ENCODE data around the gene TMED1.

TMED1 gene

GRCh38 chr19:10811391-10812111 lies 24.5 kb downstream of the TMED1 start:
- no peak overlapping the region for H3K9ac ChIP-seq (ENCODE audit: low read depth in 1 of 2, low read length in 2 of 2)
- H3K9me3 ChIP-seq (ENCODE audit: control insufficient read depth in 2 of 2, low read length in 2 of 2): no peaks in the 10 kb centered on the region
- no peaks in the 10 kb centered on the region for H3K27me3 ChIP-seq (ENCODE audit: control insufficient read depth in 2 of 2, insufficient read depth in 2 of 2, low read length in 2 of 2)
- H3K27ac ChIP-seq (ENCODE audit: low read depth in 2 of 2, low read length in 2 of 2): no peak overlapping the region
- no peak overlapping the region for H3K4me3 ChIP-seq (ENCODE audit: low read length in 2 of 2)
- peaks cover 3 to 5% of the 10 kb centered on the region in 2 donors for H3K4me1 ChIP-seq (ENCODE audit: control insufficient read depth in 2 of 2, insufficient read depth in 2 of 2, low read length in 2 of 2)
- peaks cover 65 to 74% of the 10 kb centered on the region in 2 donors for H3K36me3 ChIP-seq (ENCODE audit: control insufficient read depth in 2 of 2, insufficient read depth in 2 of 2, low read length in 2 of 2)

- Histone ChIP-seq H3K4me1 (ENCODE audit: control insufficient read depth in 2 of 2, insufficient read depth in 2 of 2, low read length in 2 of 2) (peaks cover 0 to 5% of the 10 kb centered on the region in 2 donors), H3K27me3 (ENCODE audit: control insufficient read depth in 2 of 2, insufficient read depth in 2 of 2, low read length in 2 of 2) (no peaks in the 10 kb centered on the region), H3K36me3 (ENCODE audit: control insufficient read depth in 2 of 2, insufficient read depth in 2 of 2, low read length in 2 of 2) (peaks cover 62 to 72% of the 10 kb centered on the region in 2 donors), H3K9ac (ENCODE audit: low read depth in 1 of 2, low read length in 2 of 2) (no peak overlapping the region), H3K9me3 (ENCODE audit: control insufficient read depth in 2 of 2, low read length in 2 of 2) (no peaks in the 10 kb centered on the region), H3K27ac (ENCODE audit: low read depth in 2 of 2, low read length in 2 of 2) (peak overlapping the region in 1 of 2 donors; percentile 23), H3K4me3 (ENCODE audit: low read length in 2 of 2) (no peak overlapping the region)
These were observed 26.2 kb downstream of the TMED1 start for GRCh38 chr19:10809651-10810285.

- no peak overlapping the region for H3K9ac ChIP-seq (ENCODE audit: low read depth in 1 of 2, low read length in 2 of 2)
- no peaks in the 10 kb centered on the region for H3K27me3 ChIP-seq (ENCODE audit: control insufficient read depth in 2 of 2, insufficient read depth in 2 of 2, low read length in 2 of 2)
- H3K4me3 ChIP-seq (ENCODE audit: low read length in 2 of 2): no peak overlapping the region
- peak overlapping the region in 1 of 2 donors; percentile 23 for H3K27ac ChIP-seq (ENCODE audit: low read depth in 2 of 2, low read length in 2 of 2)
- peaks cover 64 to 75% of the 10 kb centered on the region in 2 donors for H3K36me3 ChIP-seq (ENCODE audit: control insufficient read depth in 2 of 2, insufficient read depth in 2 of 2, low read length in 2 of 2)
- H3K9me3 ChIP-seq (ENCODE audit: control insufficient read depth in 2 of 2, low read length in 2 of 2): no peaks in the 10 kb centered on the region
- H3K4me1 ChIP-seq (ENCODE audit: control insufficient read depth in 2 of 2, insufficient read depth in 2 of 2, low read length in 2 of 2): peaks cover 0 to 5% of the 10 kb centered on the region in 2 donors
These were observed 26.9 kb downstream of the TMED1 start for GRCh38 chr19:10808937-10809649.

GRCh38 chr19:10805758-10806247 lies 30.2 kb downstream of the TMED1 start:
- H3K9me3 ChIP-seq (ENCODE audit: control insufficient read depth in 2 of 2, low read length in 2 of 2): no peaks in the 10 kb centered on the region
- no peaks in the 10 kb centered on the region for H3K27me3 ChIP-seq (ENCODE audit: control insufficient read depth in 2 of 2, insufficient read depth in 2 of 2, low read length in 2 of 2)
- no peaks in the 10 kb centered on the region for H3K4me1 ChIP-seq (ENCODE audit: control insufficient read depth in 2 of 2, insufficient read depth in 2 of 2, low read length in 2 of 2)
- H3K36me3 ChIP-seq (ENCODE audit: control insufficient read depth in 2 of 2, insufficient read depth in 2 of 2, low read length in 2 of 2): peaks cover 73 to 76% of the 10 kb centered on the region in 2 donors
- no peak overlapping the region for H3K4me3 ChIP-seq (ENCODE audit: low read length in 2 of 2)
- no peak overlapping the region for H3K9ac ChIP-seq (ENCODE audit: low read depth in 1 of 2, low read length in 2 of 2)
- H3K27ac ChIP-seq (ENCODE audit: low read depth in 2 of 2, low read length in 2 of 2): no peak overlapping the region

GRCh38 chr19:10805065-10805757 lies 30.8 kb downstream of the TMED1 start:
- peaks cover 71 to 76% of the 10 kb centered on the region in 2 donors for H3K36me3 ChIP-seq (ENCODE audit: control insufficient read depth in 2 of 2, insufficient read depth in 2 of 2, low read length in 2 of 2)

GRCh38 chr19:10803252-10803651 lies 32.8 kb downstream of the TMED1 start:
- Histone ChIP-seq H3K4me3 (ENCODE audit: low read length in 2 of 2) (no peak overlapping the region), H3K27ac (ENCODE audit: low read depth in 2 of 2, low read length in 2 of 2) (no peak overlapping the region), H3K27me3 (ENCODE audit: control insufficient read depth in 2 of 2, insufficient read depth in 2 of 2, low read length in 2 of 2) (no peaks in the 10 kb centered on the region), H3K9ac (ENCODE audit: low read depth in 1 of 2, low read length in 2 of 2) (no peak overlapping the region), H3K36me3 (ENCODE audit: control insufficient read depth in 2 of 2, insufficient read depth in 2 of 2, low read length in 2 of 2) (peaks cover 68 to 69% of the 10 kb centered on the region in 2 donors), H3K4me1 (ENCODE audit: control insufficient read depth in 2 of 2, insufficient read depth in 2 of 2, low read length in 2 of 2) (no peaks in the 10 kb centered on the region), H3K9me3 (ENCODE audit: control insufficient read depth in 2 of 2, low read length in 2 of 2) (no peaks in the 10 kb centered on the region)

More at GRCh38 chr19:10805065-10805757, 30.8 kb downstream of the TMED1 start:
- H3K4me1 ChIP-seq (ENCODE audit: control insufficient read depth in 2 of 2, insufficient read depth in 2 of 2, low read length in 2 of 2): no peaks in the 10 kb centered on the region
- no peaks in the 10 kb centered on the region for H3K9me3 ChIP-seq (ENCODE audit: control insufficient read depth in 2 of 2, low read length in 2 of 2)
- no peaks in the 10 kb centered on the region for H3K27me3 ChIP-seq (ENCODE audit: control insufficient read depth in 2 of 2, insufficient read depth in 2 of 2, low read length in 2 of 2)
- H3K27ac ChIP-seq (ENCODE audit: low read depth in 2 of 2, low read length in 2 of 2): no peak overlapping the region
- no peak overlapping the region for H3K4me3 ChIP-seq (ENCODE audit: low read length in 2 of 2)
- no peak overlapping the region for H3K9ac ChIP-seq (ENCODE audit: low read depth in 1 of 2, low read length in 2 of 2)

- H3K27me3 ChIP-seq (ENCODE audit: control insufficient read depth in 2 of 2, insufficient read depth in 2 of 2, low read length in 2 of 2): no peaks in the 10 kb centered on the region
These were observed 33.5 kb downstream of the TMED1 start for GRCh38 chr19:10802479-10802878.

GRCh38 chr19:10800488-10800887 lies 35.5 kb downstream of the TMED1 start:
- Histone ChIP-seq H3K9me3 (ENCODE audit: control insufficient read depth in 2 of 2, low read length in 2 of 2) (no peaks in the 10 kb centered on the region), H3K27ac (ENCODE audit: low read depth in 2 of 2, low read length in 2 of 2) (no peak overlapping the region), H3K36me3 (ENCODE audit: control insufficient read depth in 2 of 2, insufficient read depth in 2 of 2, low read length in 2 of 2) (peaks cover 83 to 86% of the 10 kb centered on the region in 2 donors)

More at GRCh38 chr19:10802479-10802878, 33.5 kb downstream of the TMED1 start:
- H3K4me3 ChIP-seq (ENCODE audit: low read length in 2 of 2): no peak overlapping the region
- H3K9me3 ChIP-seq (ENCODE audit: control insufficient read depth in 2 of 2, low read length in 2 of 2): no peaks in the 10 kb centered on the region
- no peak overlapping the region for H3K9ac ChIP-seq (ENCODE audit: low read depth in 1 of 2, low read length in 2 of 2)
- H3K4me1 ChIP-seq (ENCODE audit: control insufficient read depth in 2 of 2, insufficient read depth in 2 of 2, low read length in 2 of 2): no peaks in the 10 kb centered on the region
- no peak overlapping the region for H3K27ac ChIP-seq (ENCODE audit: low read depth in 2 of 2, low read length in 2 of 2)
- peaks cover 70 to 75% of the 10 kb centered on the region in 2 donors for H3K36me3 ChIP-seq (ENCODE audit: control insufficient read depth in 2 of 2, insufficient read depth in 2 of 2, low read length in 2 of 2)

GRCh38 chr19:10797541-10798256 lies 38.3 kb downstream of the TMED1 start:
- Histone ChIP-seq H3K9ac (ENCODE audit: low read depth in 1 of 2, low read length in 2 of 2) (no peak overlapping the region), H3K36me3 (ENCODE audit: control insufficient read depth in 2 of 2, insufficient read depth in 2 of 2, low read length in 2 of 2) (peaks cover 79% of the 10 kb centered on the region in 2 donors), H3K9me3 (ENCODE audit: control insufficient read depth in 2 of 2, low read length in 2 of 2) (no peaks in the 10 kb centered on the region), H3K4me1 (ENCODE audit: control insufficient read depth in 2 of 2, insufficient read depth in 2 of 2, low read length in 2 of 2) (no peaks in the 10 kb centered on the region), H3K27me3 (ENCODE audit: control insufficient read depth in 2 of 2, insufficient read depth in 2 of 2, low read length in 2 of 2) (no peaks in the 10 kb centered on the region), H3K4me3 (ENCODE audit: low read length in 2 of 2) (no peak overlapping the region), H3K27ac (ENCODE audit: low read depth in 2 of 2, low read length in 2 of 2) (no peak overlapping the region)

More at GRCh38 chr19:10800488-10800887, 35.5 kb downstream of the TMED1 start:
- Histone ChIP-seq H3K4me1 (ENCODE audit: control insufficient read depth in 2 of 2, insufficient read depth in 2 of 2, low read length in 2 of 2) (no peaks in the 10 kb centered on the region), H3K9ac (ENCODE audit: low read depth in 1 of 2, low read length in 2 of 2) (no peak overlapping the region), H3K27me3 (ENCODE audit: control insufficient read depth in 2 of 2, insufficient read depth in 2 of 2, low read length in 2 of 2) (no peaks in the 10 kb centered on the region), H3K4me3 (ENCODE audit: low read length in 2 of 2) (no peak overlapping the region)
